Stomach (tissue), 9 donors: ENCODE data around the gene TFF2. TPM values are rescaled to one million over a fixed set of nuclear protein-coding genes. Genes with fewer than 3 reads are reported as not detected.
A peak's percentile ranks its signal among the peaks of the same experiment; 100 is the strongest.

ENCODE experiments used
- DNase-seq, 2 donors: peaks; one replicate each; pipeline versions ENCODE4 v3.0.0 to v3.0.0-alpha.2; 2013 to 2019
- H3K27ac ChIP-seq, 5 donors: fragments of 200-600 bp in 4 of 5; sonication (generic) in 4 of 5; one replicate each; pipeline ENCODE4 v1.5.1; 2013 to 2019; ENCODE audit warnings: mild to moderate bottlenecking in 1 of 5, moderate library complexity in 1 of 5
- H3K27me3 ChIP-seq, 3 donors: fragments of 200-600 bp; sonication (generic); one replicate each; pipeline ENCODE4 v1.5.1; 2017 to 2019; ENCODE audit warnings: mixed run types in 1 of 3
- H3K36me3 ChIP-seq, 4 donors: fragments of 200-600 bp; sonication (generic); 1 replicate in 3 of 4; 2 replicates in 1 of 4; pipeline ENCODE4 v1.5.1; 2016 to 2019
- H3K4me1 ChIP-seq, 4 donors: fragments of 200-600 bp; sonication (generic); one replicate each; pipeline ENCODE4 v1.5.1; 2016 to 2019
- H3K4me3 ChIP-seq, 4 donors: fragments of 200-600 bp; sonication (generic) in 3 of 4; one replicate each; pipeline ENCODE4 v1.5.1; 2016 to 2019; ENCODE audit warnings: mild to moderate bottlenecking in 1 of 4
- H3K9me3 ChIP-seq, 4 donors: fragments of 200-600 bp; sonication (generic); one replicate each; pipeline ENCODE4 v1.5.1; 2016 to 2019
- EP300 ChIP-seq: sonication (generic); formaldehyde crosslinking; IDR thresholded peaks from one replicate; pipeline ENCODE4 v1.6.1; 2017; ENCODE audit warnings: antibody characterized with exemption
- POLR2A ChIP-seq, 4 donors: fragments of 450-650 bp; IDR thresholded peaks; one replicate each; pipeline ENCODE4 v1.6.1; 2016; ENCODE audit warnings: antibody characterized with exemption in 4 of 4, control low read depth in 2 of 4, mild to moderate bottlenecking in 1 of 4, moderate library complexity in 1 of 4
- POLR2AphosphoS5 ChIP-seq, 3 donors: sonication (generic); formaldehyde crosslinking; IDR thresholded peaks; one replicate each; pipeline ENCODE4 v1.6.1; 2016; ENCODE audit warnings: antibody characterized with exemption in 3 of 3
- WGBS, 5 donors: extraction: QIAGEN DNeasy Blood & Tissue Kit in 3 of 5; methylation state at CpG; one replicate each; pipeline versions ENCODE4 v1.1.5 to v1.1.7; 2013 to 2018; 5-methylcytosine and 5-hydroxymethylcytosine counted together
- intact Hi-C: fragments of 100-400 bp; cut with DNase I; formaldehyde crosslinking; loops from one replicate; pipeline ENCODE4 v1.15.1; 2023; ENCODE audit warnings: low total_unique reads
- polyA plus RNA-seq, 3 donors: library from polyadenylated mRNA; stranded (reverse); fragments of 200-250 nt; gene quantifications; one replicate each; pipeline ENCODE4 v1.2.3, GENCODE V29; 2013
- total RNA-seq, 5 donors: library from RNA; depleted of rRNA; stranded (reverse); fragments of >200 nt; gene quantifications; one replicate each; pipeline versions ENCODE4 v1.1.0 to v1.2.3, GENCODE V29; 2014 to 2016
- TF ChIP-seq, protein P1 (sequence below), 7 experiments: fragments of 450-650 bp in 4 of 7; fragments of 200-600 bp in 3 of 7; sonication (generic) in 3 of 7; IDR thresholded peaks; one replicate each; pipeline ENCODE4 v1.5.1; 2016 to 2019; ENCODE audit warnings: antibody characterized with exemption in 7 of 7, control low read depth in 2 of 7, mild to moderate bottlenecking in 1 of 7
- donor health status: healthy with polysubstance abuse.
- donor health status: Bipolar disorder and iron deficiency.
- donor health status: healthy.

TFF2 gene
- total and polyA plus RNA-seq, 8 donors = 2.3 to 2,979 (median 1,062) TPM

DNA sequence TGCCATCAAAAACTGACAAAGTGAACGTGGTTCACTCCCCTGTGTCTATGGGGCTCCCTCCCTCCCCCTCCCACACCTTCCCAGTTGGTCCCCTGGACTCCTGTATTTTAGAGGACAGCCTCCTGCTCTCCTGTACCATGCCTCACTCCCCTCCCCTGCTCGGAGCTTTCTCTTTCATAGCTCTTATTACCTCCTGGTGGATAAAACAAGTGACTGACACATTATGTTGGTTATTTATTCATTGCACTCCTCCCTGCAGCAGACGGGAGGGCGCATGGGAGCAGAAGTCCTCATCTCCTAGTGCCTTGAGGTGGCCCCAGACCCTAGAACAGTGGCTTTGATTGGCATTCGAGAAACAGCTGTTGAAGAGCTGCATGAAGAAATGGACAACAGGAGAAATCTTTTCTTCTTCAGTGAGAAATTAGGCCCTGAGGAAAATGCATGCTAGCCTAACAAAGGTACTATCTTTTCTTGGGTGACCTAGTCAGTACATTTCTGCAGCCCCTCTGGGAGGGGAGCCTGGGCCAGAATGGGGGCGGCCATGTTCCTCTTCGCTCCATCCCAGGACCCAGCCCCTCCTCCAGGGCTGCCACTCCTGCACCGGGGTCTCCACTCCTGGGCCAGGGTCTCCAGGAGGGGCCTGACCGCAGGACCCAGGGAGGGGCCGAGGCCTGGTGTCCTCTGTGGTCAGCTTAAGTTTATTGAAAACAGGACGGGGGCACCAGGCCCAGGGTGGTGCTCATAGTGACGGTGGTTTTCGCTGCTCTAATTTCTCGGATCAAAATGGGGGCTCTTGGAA, 16.8 kb upstream of the TFF2 start:
- peaks cover 0 to 54% (median 0%) of the 10 kb centered on the region in 3 donors for H3K27me3 ChIP-seq
- H3K9me3 ChIP-seq = no peaks in the 10 kb centered on the region
- no peaks in the 10 kb centered on the region for H3K36me3 ChIP-seq
- peak in 1 of 2 donors; percentile 54 for DNase-seq
- intact Hi-C loops = no loop called here
- H3K4me1 ChIP-seq = peaks cover 0 to 20% (median 7%) of the 10 kb centered on the region in 4 donors
- 81 to 88% (median 86%) methylated on average over 14 of the region's 14 CpGs for WGBS, 5 donors
- no peak overlapping the region for H3K4me3 ChIP-seq
- TF ChIP-seq, protein P1, sequence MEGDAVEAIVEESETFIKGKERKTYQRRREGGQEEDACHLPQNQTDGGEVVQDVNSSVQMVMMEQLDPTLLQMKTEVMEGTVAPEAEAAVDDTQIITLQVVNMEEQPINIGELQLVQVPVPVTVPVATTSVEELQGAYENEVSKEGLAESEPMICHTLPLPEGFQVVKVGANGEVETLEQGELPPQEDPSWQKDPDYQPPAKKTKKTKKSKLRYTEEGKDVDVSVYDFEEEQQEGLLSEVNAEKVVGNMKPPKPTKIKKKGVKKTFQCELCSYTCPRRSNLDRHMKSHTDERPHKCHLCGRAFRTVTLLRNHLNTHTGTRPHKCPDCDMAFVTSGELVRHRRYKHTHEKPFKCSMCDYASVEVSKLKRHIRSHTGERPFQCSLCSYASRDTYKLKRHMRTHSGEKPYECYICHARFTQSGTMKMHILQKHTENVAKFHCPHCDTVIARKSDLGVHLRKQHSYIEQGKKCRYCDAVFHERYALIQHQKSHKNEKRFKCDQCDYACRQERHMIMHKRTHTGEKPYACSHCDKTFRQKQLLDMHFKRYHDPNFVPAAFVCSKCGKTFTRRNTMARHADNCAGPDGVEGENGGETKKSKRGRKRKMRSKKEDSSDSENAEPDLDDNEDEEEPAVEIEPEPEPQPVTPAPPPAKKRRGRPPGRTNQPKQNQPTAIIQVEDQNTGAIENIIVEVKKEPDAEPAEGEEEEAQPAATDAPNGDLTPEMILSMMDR (IDR thresholded peaks at IDR 0.05) = no peak
- TF ChIP-seq POLR2A (IDR thresholded peaks at IDR 0.05) = no peak
- no peak for TF ChIP-seq POLR2AphosphoS5 (IDR thresholded peaks at IDR 0.05)
- no peak for TF ChIP-seq EP300
- H3K27ac ChIP-seq = peak overlapping the region in 4 of 5 donors; percentile 52 to 79 (median 69)

DNA sequence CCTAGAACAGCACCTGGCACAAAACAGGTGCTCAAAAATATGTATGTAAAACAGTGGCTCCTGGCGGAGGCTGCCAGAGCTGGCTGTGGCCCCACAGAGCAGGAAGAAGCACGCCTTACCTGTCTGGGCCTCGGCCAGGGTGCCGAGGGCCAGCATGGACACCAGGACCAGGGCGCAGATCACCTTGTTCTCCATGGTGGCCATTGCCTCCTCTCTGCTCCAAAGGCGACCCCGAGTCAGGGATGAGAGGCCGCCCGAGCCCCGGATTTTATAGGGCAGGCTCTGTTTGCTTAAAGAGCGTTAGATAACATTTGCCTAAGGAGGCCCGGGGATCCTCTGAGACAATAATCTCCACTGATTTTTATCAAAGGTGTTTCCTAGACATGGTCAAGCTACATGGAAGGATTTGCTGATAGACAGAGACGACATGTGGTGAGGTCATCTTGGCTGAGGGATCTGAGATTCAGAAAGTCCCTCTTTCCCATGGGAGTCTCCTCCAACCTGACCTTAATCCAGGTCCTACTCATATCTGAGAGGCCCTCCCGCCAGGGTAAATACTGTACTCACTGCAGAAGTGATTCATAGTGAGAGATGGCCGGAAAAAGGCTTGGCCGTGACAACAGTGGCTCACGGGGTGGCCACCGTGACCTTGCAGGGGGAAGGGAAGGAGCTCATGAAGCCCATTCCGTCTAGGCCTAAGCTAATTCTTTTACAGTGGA, 15.7 kb upstream of the TFF2 start, which contains the start of gene TFF1:
TFF1 (minus strand) TSS at position 244 of the 719 bp plus-strand sequence; CDS start at position 204, 40 bp downstream.
- H3K27ac ChIP-seq = peak within 1 kb of the TSS; percentile 23 to 79 (median 72)
- H3K9me3 ChIP-seq = no peaks in the 10 kb centered on the region
- 35 to 75% (median 41%) methylated on average over 19 of the region's 19 CpGs for WGBS, 5 donors
- no peaks in the 10 kb centered on the region for H3K36me3 ChIP-seq
- H3K4me1 ChIP-seq = peaks cover 0 to 20% (median 7%) of the 10 kb centered on the region in 4 donors
- H3K4me3 ChIP-seq = peak within 1 kb of the TSS in 3 of 4 donors; percentile 19 to 35 (median 31)
- peaks cover 0 to 65% (median 0%) of the 10 kb centered on the region in 3 donors for H3K27me3 ChIP-seq
- intact Hi-C loops = no loop called here
- DNase-seq = peak; percentile 79 to 88
- TF ChIP-seq, protein P1 (IDR thresholded peaks at IDR 0.05) = peak in 1 of 7 experiments; percentile 7
- TF ChIP-seq POLR2AphosphoS5 (IDR thresholded peaks at IDR 0.05) = peak in 2 of 3 donors; percentile 72 to 87
- TF ChIP-seq POLR2A (IDR thresholded peaks at IDR 0.05) = no peak
- TF ChIP-seq EP300 = no peak

DNA sequence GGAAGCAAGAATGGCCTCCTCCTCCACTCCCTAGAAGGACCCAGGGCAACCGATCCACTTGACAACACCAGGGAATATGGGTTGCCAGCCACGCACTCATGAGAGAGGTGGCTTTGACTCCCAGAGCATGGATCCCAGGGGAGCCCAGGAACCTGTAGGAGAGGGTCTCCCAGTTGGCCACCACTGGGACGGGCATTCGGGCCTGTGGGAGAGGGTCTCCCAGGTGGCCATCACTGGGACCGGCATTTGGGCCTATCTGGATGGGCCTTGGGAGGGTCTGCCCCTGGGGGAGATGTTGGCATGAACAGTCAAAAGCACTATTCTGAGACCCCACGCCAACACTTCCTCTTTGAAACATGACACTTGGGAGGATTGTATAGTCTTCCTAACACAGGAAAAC, 15.0 kb upstream of the TFF2 start:
- TF ChIP-seq POLR2AphosphoS5 (IDR thresholded peaks at IDR 0.05) (no peak), EP300 (no peak), POLR2A (IDR thresholded peaks at IDR 0.05) (no peak)
- TF ChIP-seq, protein P1 (IDR thresholded peaks at IDR 0.05) = no peak
- no peak for DNase-seq
- H3K36me3 ChIP-seq = no peaks in the 10 kb centered on the region
- H3K9me3 ChIP-seq = no peaks in the 10 kb centered on the region
- peaks cover 0 to 20% (median 5%) of the 10 kb centered on the region in 4 donors for H3K4me1 ChIP-seq
- intact Hi-C loops = no loop called here
- peak overlapping the region; percentile 23 to 79 (median 71) for H3K27ac ChIP-seq
- WGBS, 5 donors = 79 to 89% (median 82%) methylated on average over 5 to 6 of the region's 6 CpGs
- H3K4me3 ChIP-seq = peak overlapping the region in 3 of 4 donors; percentile 19 to 35 (median 31)
- peaks cover 0 to 62% (median 0%) of the 10 kb centered on the region in 3 donors for H3K27me3 ChIP-seq

- WGBS, 5 donors = 78 to 84% (median 81%) methylated on average over 9 to 13 of the region's 13 CpGs
- Histone ChIP-seq H3K4me1 (peaks cover 0 to 20% (median 5%) of the 10 kb centered on the region in 4 donors), H3K36me3 (no peaks in the 10 kb centered on the region), H3K27ac (peak overlapping the region in 3 of 5 donors; percentile 71 to 79 (median 72)), H3K27me3 (peaks cover 0 to 64% (median 0%) of the 10 kb centered on the region in 3 donors), H3K4me3 (peak overlapping the region in 2 of 4 donors; percentile 31 to 35), H3K9me3 (peaks cover 0 to 7% (median 6%) of the 10 kb centered on the region in 4 donors)
- intact Hi-C loops = no loop called here
- no peak for TF ChIP-seq EP300
- TF ChIP-seq POLR2AphosphoS5 (IDR thresholded peaks at IDR 0.05) = no peak
- TF ChIP-seq, protein P1 (IDR thresholded peaks at IDR 0.05) = no peak
- TF ChIP-seq POLR2A (IDR thresholded peaks at IDR 0.05) = no peak
- DNase-seq = no peak
Observed at GRCh38 chr21:42364304-42364865, 13.6 kb upstream of the TFF2 start.
